ENCODE results near the gene ACBD6. TPM values are rescaled to one million over a fixed set of nuclear protein-coding genes. Genes with fewer than 3 reads are reported as not detected.

The ACBD6 gene
- total RNA-seq, 1 donor from 2014 or later, result 73.2 TPM

DNA sequence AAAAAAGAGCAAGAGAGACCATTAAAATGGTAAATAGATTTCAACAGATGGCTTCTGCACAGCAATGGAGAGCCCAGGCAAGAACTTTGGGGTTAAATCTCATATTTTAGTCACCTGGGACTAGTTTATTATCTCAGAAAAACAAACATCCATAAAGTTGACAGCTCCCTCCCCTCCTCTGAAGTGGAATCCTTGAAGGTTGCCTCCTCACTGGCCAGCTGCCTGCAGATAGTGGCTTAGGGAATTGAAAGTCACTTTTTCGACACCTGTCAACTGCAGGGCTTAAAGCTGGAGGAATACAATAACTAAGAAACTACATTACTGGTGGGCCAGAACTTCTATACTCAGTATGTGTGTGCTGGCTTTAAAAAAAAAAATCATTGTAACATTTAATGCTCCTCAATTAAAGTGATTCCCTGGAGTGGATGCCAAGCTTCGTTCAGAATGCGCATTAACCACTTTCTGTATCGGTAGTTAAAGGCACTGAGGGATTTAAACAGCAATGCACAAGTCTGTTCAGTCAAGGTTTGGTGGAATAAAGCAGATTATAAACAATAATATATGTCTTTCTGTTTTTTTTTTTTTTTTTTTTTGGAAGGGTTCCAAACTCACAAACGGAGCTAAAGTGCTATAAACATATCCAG, 219.9 kb downstream of the ACBD6 start:
- TF ChIP-seq, protein P1, sequence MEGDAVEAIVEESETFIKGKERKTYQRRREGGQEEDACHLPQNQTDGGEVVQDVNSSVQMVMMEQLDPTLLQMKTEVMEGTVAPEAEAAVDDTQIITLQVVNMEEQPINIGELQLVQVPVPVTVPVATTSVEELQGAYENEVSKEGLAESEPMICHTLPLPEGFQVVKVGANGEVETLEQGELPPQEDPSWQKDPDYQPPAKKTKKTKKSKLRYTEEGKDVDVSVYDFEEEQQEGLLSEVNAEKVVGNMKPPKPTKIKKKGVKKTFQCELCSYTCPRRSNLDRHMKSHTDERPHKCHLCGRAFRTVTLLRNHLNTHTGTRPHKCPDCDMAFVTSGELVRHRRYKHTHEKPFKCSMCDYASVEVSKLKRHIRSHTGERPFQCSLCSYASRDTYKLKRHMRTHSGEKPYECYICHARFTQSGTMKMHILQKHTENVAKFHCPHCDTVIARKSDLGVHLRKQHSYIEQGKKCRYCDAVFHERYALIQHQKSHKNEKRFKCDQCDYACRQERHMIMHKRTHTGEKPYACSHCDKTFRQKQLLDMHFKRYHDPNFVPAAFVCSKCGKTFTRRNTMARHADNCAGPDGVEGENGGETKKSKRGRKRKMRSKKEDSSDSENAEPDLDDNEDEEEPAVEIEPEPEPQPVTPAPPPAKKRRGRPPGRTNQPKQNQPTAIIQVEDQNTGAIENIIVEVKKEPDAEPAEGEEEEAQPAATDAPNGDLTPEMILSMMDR (IDR thresholded peaks at IDR 0.05; ENCODE audit: insufficient read depth, low read length, poor library complexity, severe bottlenecking), result no peak
- no peak for DNase-seq (ENCODE audit: low read depth)
- Histone ChIP-seq H3K4me3 (ENCODE audit: low read depth, low read length) (no peak overlapping the region), H3K36me3 (ENCODE audit: control insufficient read depth, insufficient read depth, low read length) (no peaks in the 10 kb centered on the region), H3K27me3 (ENCODE audit: control insufficient read depth, insufficient read depth, low read length) (no peaks in the 10 kb centered on the region)

DNA sequence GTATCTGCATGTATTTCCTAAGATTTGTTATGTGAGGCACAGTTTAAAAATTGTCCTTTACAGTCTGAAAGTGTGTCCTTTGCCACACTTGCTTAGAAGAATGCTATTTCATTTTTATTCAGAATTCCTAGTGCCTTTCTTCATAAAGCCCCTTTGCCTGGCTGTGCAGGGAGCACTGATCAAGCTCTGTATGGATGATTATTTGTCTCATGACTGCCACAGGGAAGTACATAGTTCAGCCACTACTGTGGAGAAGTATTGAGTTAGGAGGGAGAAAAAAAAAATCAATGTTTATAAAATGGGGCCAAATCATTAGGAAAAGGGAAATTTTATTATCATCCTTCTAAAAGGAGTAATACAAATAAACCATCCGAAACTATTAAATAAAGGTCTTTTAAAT, 220.9 kb downstream of the ACBD6 start:
- H3K4me3 ChIP-seq (ENCODE audit: low read depth, low read length), result no peak overlapping the region
- H3K36me3 ChIP-seq (ENCODE audit: control insufficient read depth, insufficient read depth, low read length), result no peaks in the 10 kb centered on the region
- DNase-seq (ENCODE audit: low read depth), result no peak
- TF ChIP-seq, protein P1 (IDR thresholded peaks at IDR 0.05; ENCODE audit: insufficient read depth, low read length, poor library complexity, severe bottlenecking), result no peak
- no peaks in the 10 kb centered on the region for H3K27me3 ChIP-seq (ENCODE audit: control insufficient read depth, insufficient read depth, low read length)

DNA sequence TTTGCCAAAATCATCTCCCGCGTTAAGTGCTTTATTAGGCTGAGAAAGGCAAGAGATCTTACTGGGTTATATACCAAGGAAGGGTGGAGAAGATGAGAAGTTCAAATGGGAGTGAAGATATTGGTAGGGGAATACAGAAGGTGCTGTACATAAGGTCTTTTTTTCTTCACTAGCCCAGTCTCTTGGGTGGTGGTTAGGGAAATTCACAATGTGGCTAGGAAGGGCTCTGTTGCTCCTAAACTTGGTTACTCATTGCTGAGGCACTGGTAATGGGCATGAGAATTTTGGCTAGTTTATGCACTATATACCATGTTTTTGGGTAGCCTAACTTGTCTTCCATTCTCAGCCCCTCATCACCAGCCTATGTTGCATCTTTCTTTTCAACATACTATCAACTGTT, 221.8 kb downstream of the ACBD6 start:
- no peaks in the 10 kb centered on the region for H3K36me3 ChIP-seq (ENCODE audit: control insufficient read depth, insufficient read depth, low read length)
- H3K4me3 ChIP-seq (ENCODE audit: low read depth, low read length), result no peak overlapping the region
- H3K27me3 ChIP-seq (ENCODE audit: control insufficient read depth, insufficient read depth, low read length), result no peaks in the 10 kb centered on the region
- no peak for DNase-seq (ENCODE audit: low read depth)
- TF ChIP-seq, protein P1 (IDR thresholded peaks at IDR 0.05; ENCODE audit: insufficient read depth, low read length, poor library complexity, severe bottlenecking), result no peak

DNA sequence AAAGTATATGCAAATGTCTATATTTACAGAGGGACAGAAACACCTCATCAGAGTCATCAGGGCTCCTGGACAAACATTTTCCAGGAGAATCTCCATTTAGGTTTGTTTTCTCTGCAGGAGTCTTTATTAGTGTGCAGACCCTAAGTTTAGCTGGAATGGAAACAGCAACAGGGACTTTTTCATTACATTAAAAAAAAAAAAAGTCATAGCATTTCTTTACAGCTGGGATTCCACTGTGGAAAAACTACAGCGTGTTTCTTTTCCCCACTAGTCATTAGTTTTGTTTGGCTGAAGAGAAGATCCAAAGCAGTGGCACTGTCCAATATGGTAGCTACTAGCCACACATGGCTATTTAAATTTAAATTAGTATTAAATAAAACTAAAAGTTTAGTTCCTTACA, 222.7 kb downstream of the ACBD6 start:
- H3K27me3 ChIP-seq (ENCODE audit: control insufficient read depth, insufficient read depth, low read length), result no peaks in the 10 kb centered on the region
- no peak overlapping the region for H3K4me3 ChIP-seq (ENCODE audit: low read depth, low read length)
- H3K36me3 ChIP-seq (ENCODE audit: control insufficient read depth, insufficient read depth, low read length), result no peaks in the 10 kb centered on the region
- TF ChIP-seq, protein P1 (IDR thresholded peaks at IDR 0.05; ENCODE audit: insufficient read depth, low read length, poor library complexity, severe bottlenecking), result no peak
- DNase-seq (ENCODE audit: low read depth), result no peak

DNA sequence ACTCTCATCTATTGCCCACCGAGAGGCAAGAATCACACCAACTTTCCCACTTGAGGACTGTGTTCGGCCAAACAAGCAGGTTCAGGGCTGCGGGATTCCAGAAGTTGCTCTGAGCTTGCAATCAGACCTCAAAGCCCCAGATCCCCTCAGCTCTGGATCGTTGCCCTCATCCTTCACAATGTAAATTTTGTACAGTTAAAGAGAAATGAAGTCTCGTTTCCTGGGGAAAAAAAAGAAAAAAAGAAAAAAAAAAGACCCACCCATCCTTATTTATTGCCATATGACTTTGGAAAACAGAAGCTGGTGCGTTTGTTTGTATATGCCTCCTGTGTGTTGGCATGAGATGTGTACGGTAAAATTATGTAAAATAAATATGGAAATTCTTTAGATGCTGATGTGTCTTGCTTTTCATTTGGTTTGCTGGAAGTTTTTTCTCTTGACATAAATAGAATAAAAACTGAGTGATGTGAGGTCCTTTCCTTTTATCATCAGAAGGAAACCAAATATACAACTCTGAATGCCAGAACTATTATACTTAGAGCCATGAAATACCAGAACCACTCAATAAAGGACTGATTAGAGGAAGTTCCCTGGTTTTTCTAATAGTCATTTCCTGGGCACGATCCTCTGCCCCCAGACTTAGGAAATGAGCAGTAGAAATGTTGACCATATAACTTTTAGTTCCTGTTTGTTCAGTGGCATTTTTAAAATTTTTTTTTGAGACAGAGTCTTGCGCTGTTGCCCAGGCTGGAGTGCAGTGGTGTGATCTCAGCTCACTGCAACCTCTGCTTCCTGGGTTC, 223.6 kb downstream of the ACBD6 start:
- H3K36me3 ChIP-seq (ENCODE audit: control insufficient read depth, insufficient read depth, low read length), result no peaks in the 10 kb centered on the region
- no peaks in the 10 kb centered on the region for H3K27me3 ChIP-seq (ENCODE audit: control insufficient read depth, insufficient read depth, low read length)
- H3K4me3 ChIP-seq (ENCODE audit: low read depth, low read length), result no peak overlapping the region
- no peak for DNase-seq (ENCODE audit: low read depth)
- TF ChIP-seq, protein P1 (IDR thresholded peaks at IDR 0.05; ENCODE audit: insufficient read depth, low read length, poor library complexity, severe bottlenecking), result no peak
